Esophagus mucosa (tissue), 1 donor: ENCODE measurements around the gene EID2. TPM values are rescaled to one million over a fixed set of nuclear protein-coding genes. Genes with fewer than 3 reads are reported as not detected.

ENCODE experiments used
- ATAC-seq: fragments of 200-7000 bp; cut with Tn5 transposase; one replicate; pipeline ENCODE4 v1.9.1; 2020
- total RNA-seq: library from RNA; stranded (reverse); gene quantifications from one replicate; pipeline ENCODE4 v1.2.4, GENCODE V29; 2023
- donor health status: DM: yes; HTN: yes; CAD: no.

The EID2 gene
- total RNA-seq, 1 donor from 2014 or later: 6.7 TPM

DNA sequence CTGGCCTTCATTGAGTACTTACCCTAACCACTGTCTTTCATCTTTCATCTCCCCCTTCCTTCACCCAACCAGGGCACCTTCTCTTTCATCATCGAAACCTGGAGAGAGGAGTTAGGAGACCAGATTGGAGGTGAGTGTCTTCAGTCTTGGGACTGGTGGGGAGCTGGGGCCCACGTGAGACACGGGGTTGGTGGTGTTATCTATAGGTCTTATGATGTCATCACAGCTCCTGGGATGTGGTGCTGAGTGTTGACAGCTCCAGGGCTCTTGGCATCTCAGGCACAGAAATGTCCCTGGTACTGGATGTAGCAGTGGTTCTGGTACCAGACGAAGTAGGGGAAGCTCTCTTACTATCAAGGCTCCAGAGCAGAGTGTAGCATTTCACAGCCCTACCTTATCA lies 39.4 kb downstream of the EID2 start:
- ATAC-seq: no peak

DNA sequence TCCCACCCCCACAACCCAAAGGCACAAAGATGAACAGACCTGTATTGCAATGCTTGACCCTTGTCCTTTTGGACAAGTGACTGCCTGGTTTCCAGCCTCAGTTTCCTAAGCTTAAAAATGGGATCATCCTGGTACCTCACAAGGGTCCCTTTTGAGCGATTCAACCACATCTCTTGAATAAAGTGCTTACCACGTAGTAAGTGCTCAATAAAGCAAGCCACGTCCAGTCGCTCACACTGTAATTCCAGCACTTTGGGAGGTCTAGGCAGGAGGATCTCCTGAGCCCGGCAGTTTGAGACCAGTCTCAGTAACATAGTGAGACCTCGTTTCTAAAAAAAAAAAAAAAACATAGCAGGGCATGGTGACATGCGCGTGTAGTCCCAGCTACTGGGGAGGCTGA lies 40.0 kb downstream of the EID2 start:
- no peak for ATAC-seq

DNA sequence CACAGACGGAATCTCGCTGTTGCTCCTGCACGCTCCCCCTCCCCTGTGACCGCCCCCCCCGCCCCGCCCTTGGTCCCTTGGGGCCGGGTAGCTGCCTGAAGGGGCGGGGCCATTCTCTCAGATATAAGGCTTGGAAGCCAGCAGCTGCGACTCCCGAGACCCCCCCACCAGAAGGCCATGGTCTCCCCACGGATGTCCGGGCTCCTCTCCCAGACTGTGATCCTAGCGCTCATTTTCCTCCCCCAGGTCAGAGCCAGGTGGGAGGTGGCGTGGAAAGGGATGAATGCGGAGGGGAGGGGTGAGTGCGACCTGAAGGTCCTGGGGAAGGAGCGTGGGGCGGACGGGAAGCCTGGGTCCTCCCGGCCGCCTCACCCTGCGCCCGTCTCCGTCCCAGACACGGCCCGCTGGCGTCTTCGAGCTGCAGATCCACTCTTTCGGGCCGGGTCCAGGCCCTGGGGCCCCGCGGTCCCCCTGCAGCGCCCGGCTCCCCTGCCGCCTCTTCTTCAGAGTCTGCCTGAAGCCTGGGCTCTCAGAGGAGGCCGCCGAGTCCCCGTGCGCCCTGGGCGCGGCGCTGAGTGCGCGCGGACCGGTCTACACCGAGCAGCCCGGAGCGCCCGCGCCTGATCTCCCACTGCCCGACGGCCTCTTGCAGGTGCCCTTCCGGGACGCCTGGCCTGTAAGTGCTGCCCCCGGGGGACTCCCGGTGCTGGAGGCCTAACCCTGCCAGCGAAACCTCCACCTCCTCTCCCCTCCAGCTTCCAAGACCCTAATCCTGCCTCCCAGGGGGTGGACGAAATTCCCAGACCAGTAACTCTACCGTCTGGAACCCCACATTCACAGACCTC lies 40.9 kb downstream of the EID2 start, which contains the start of gene DLL3:
TSS of gene DLL3 (plus strand) at position 150 of the 845 bp plus-strand sequence. CDS start at position 178, 28 bp downstream.
- ATAC-seq: peak; percentile 18

DNA sequence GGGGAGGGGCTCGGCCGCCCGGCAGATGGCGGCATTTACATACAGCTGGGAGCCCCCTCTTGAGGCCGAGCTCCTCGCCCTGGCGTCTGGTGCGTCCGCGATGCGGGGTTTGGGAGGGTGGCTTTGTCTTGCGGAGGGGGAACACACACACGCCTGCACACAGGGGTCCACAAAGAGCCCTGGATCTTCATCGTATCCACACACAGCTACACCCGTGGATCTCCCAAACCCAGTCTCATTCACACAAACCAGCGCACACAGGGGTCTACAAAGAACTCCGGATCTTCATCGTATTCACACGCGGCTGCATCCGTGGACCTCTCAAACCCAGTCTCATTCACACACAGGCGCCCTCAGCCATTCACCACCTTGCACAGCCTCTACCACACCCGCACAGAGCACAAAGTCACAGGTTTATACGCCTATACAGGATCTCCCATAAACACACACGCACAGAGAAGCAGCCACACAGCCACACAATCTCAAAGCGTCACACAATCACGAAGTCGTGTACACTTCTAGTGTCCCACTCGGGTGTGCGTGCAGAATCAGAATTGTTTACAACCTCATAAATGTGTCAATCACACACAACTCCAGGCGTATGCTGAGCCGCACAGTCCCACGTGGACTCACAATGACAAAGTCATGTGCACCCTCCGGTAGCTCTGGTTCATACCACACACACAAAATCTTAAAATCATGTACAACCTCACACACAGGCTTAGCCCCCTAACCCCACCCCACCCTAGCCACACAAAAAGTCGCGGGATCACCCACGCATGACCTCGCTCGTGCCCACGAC lies 41.8 kb downstream of the EID2 start:
- ATAC-seq: peak; percentile 13

DNA sequence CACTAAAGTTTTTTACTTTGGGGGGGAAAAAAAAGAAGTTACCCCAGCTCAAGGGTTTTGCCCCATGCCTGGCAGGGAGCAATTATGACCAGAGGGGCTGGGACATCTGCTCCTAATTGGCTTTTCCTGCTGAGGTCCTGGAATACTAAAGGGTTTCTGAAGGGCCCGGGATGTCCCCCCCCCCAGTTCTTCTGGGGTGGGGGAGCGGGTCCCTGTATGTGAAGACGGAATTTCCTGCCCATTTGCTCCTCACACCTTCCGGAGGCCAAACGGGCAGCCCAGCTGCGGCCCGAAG lies 42.3 kb downstream of the EID2 start:
- no peak for ATAC-seq

DNA sequence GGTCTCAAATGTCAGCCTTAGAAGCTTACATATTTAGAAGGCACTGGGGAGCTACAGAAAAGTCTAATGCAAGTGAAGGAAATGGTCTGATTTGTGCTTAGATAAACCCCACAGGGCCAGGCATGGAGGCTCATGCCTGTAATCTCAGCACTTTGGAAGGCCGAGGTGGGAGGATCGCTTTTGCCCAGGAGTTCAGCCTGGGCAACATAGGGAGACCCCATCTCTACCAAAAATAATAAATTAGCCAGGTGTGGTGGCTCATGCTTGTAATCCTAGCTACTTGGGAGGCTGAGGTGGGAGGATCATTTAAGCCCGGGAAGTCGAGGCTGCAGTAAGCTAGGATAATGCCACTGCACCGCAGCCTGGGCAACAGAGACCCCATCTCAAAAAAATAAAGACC lies 43.9 kb downstream of the EID2 start:
- no peak for ATAC-seq

GRCh38 chr19:39494661-39495060 lies 45.3 kb downstream of the EID2 start:
- no peak for ATAC-seq

DNA sequence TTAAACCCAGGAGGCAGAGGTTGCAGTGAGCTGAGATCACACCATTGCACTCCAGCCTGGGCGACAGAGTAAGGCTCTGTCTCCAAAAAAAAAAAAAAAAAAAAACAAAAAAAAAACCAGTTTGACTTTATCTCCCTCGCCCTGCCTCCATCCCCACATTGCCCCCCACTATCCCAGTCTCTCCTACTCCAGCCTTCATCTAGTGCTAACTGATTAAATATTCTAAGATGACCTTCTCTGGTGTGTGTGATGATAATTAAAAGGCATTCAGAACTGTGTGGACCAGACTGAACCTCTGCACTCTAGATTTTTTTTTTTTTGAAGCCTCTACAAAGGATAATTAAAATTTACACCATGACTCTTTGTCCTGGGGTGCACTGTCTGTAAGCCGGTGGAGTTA lies 47.2 kb downstream of the EID2 start:
- ATAC-seq: no peak

GRCh38 chr19:39492225-39492624 lies 47.7 kb downstream of the EID2 start:
- no peak for ATAC-seq

DNA sequence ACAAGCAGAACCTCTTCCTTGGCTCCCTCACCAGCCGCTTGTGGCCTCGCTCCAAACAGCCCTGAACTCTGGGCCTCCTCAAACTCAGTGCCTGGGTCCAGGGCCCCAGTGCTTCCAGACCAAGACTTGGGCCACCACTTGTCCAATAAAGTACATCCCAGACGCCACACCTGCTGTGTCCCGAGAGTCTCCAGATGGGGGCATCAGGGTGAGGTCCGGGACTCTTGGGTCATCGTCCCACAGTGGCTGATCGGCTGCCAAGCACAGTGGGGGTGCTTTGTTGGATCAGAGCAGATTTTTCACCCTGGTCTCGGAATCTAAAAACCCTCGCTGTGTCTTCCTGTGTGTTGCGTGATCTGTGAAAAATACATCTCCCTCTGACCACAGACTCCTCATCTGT lies 50.2 kb downstream of the EID2 start:
- no peak for ATAC-seq

Other genes starting within 250 kb of the EID2 start
- gene IFNL1, start 243.8 kb downstream of the EID2 start, total RNA-seq: not detected
- 0.08 TPM for gene LRFN1, start 219.3 kb downstream of the EID2 start, total RNA-seq
- 2.3 TPM for gene GMFG, start 204.1 kb downstream of the EID2 start, total RNA-seq
- 53.3 TPM for gene SAMD4B, start 197.7 kb downstream of the EID2 start, total RNA-seq
- 29.5 TPM for gene PAF1, start 149.1 kb downstream of the EID2 start, total RNA-seq
- gene MED29, start 148.8 kb downstream of the EID2 start, total RNA-seq: 21.4 TPM
- 141 TPM for gene ZFP36, start 133.3 kb downstream of the EID2 start, total RNA-seq
- 12.8 TPM for gene PLEKHG2, start 127.5 kb downstream of the EID2 start, total RNA-seq
- gene RPS16, start 104.2 kb downstream of the EID2 start, total RNA-seq: 2,374 TPM
- gene SUPT5H, start 94.6 kb downstream of the EID2 start, total RNA-seq: 46.6 TPM
- gene TIMM50, start 59.3 kb downstream of the EID2 start, total RNA-seq: 55.6 TPM
- gene DLL3, start 41.2 kb downstream of the EID2 start, total RNA-seq: not detected
- gene SELENOV, start 25.0 kb downstream of the EID2 start, total RNA-seq: not detected
- gene EID2B, start 7.3 kb downstream of the EID2 start, total RNA-seq: 0.20 TPM
- not detected for gene LGALS13, start 62.4 kb upstream of the EID2 start, total RNA-seq
- not detected for gene LGALS16, start 115.8 kb upstream of the EID2 start, total RNA-seq
- not detected for gene LGALS14, start 164.3 kb upstream of the EID2 start, total RNA-seq
- gene CLC, start 197.9 kb upstream of the EID2 start, total RNA-seq: not detected
- gene LEUTX, start 238.7 kb upstream of the EID2 start, total RNA-seq: not detected